Spinal cord (tissue), 10 donors: Measurements from ENCODE around the gene ERC2. TPM values are rescaled to one million over a fixed set of nuclear protein-coding genes. Genes with fewer than 3 reads are reported as not detected.

Experiments
- DNase-seq, 6 donors: peaks; one replicate each; pipeline versions ENCODE4 v3.0.0 to v3.0.0-alpha.2; 2013 to 2015; ENCODE audit warnings: low spot score in 6 of 6, low read depth in 4 of 6
- H3K27ac ChIP-seq: one replicate; pipeline ENCODE4 v1.5.1; 2013; ENCODE audit warnings: low read depth, low read length, control low read depth
- H3K27me3 ChIP-seq: one replicate; pipeline ENCODE4 v1.6.1; 2013; ENCODE audit warnings: low read length; ENCODE audit not compliant: control insufficient read depth, insufficient read depth
- H3K36me3 ChIP-seq: one replicate; pipeline ENCODE4 v1.6.1; 2013; ENCODE audit warnings: low read length; ENCODE audit not compliant: control insufficient read depth, insufficient read depth
- H3K4me1 ChIP-seq: one replicate; pipeline ENCODE4 v1.6.1; 2013; ENCODE audit warnings: low read length; ENCODE audit not compliant: control insufficient read depth, insufficient read depth
- H3K4me3 ChIP-seq: one replicate; pipeline ENCODE4 v1.5.1; 2013; ENCODE audit warnings: low read depth, low read length, control low read depth
- H3K9me3 ChIP-seq: one replicate; pipeline ENCODE4 v1.6.1; 2013; ENCODE audit warnings: low read length; ENCODE audit not compliant: control insufficient read depth, insufficient read depth
- WGBS: methylation state at CpG from one replicate; pipeline ENCODE4 v1.1.5; 2013; ENCODE audit warnings: missing lambda C conversion rate; ENCODE audit not compliant: insufficient coverage; 5-methylcytosine and 5-hydroxymethylcytosine counted together
- polyA plus RNA-seq, 2 donors: library from polyadenylated mRNA; unstranded; fragments of 120-200 nt; gene quantifications; one replicate each; pipeline ENCODE4 v1.2.1, GENCODE V29; 2013; ENCODE audit not compliant: insufficient read length in 2 of 2
- total RNA-seq, 2 donors: library from RNA; depleted of rRNA in 1 of 2; stranded (reverse); fragments of 120-200 nt in 1 of 2; fragments of >200 nt in 1 of 2; gene quantifications; one replicate each; pipeline versions ENCODE4 v1.2.3 to v1.2.4, GENCODE V29; 2013 to 2014
- donor health status: healthy.

ERC2 gene
- total and polyA plus RNA-seq, 4 donors: 24.0 to 51.3 (median 29.7) TPM

DNA sequence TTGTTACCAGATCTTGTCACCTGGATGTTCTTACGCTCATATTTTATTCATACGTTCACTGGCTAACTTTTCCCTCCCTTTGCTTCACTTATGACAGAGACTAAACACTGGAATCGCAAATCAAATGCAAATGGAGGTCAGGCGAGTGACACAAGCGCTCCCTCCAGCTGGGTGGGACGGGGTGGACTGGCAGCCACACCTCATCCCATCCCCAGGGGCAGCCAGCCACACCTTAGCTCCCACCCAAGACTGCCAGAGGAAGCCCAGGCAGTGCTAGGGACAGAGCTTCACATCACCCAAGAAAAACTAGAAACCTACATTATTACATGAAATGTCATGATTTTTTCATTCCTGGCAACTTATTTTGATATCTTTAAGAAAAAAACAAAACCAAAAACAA lies 366.2 kb downstream of the ERC2 start:
- 76% methylated on average over 6 of the region's 6 CpGs for WGBS

GRCh38 chr3:56101576-56101975 lies 366.7 kb downstream of the ERC2 start:
- DNase-seq: no peak
- Histone ChIP-seq H3K36me3 (no peaks in the 10 kb centered on the region), H3K9me3 (no peaks in the 10 kb centered on the region), H3K4me3 (no peak overlapping the region), H3K27ac (no peak overlapping the region), H3K4me1 (no peaks in the 10 kb centered on the region), H3K27me3 (no peaks in the 10 kb centered on the region)
- 100% methylated on average over 1 of the region's 6 CpGs for WGBS

More for the DNA sequence above, 366.2 kb downstream of the ERC2 start:
- H3K9me3 ChIP-seq: no peaks in the 10 kb centered on the region
- DNase-seq: no peak
- no peak overlapping the region for H3K27ac ChIP-seq
- H3K4me3 ChIP-seq: no peak overlapping the region
- H3K27me3 ChIP-seq: no peaks in the 10 kb centered on the region
- H3K4me1 ChIP-seq: no peaks in the 10 kb centered on the region
- H3K36me3 ChIP-seq: no peaks in the 10 kb centered on the region

- WGBS: no CpG with 5 or more reads among the region's 2 CpGs
- H3K36me3 ChIP-seq: no peaks in the 10 kb centered on the region
- no peaks in the 10 kb centered on the region for H3K27me3 ChIP-seq
- no peak overlapping the region for H3K27ac ChIP-seq
- no peaks in the 10 kb centered on the region for H3K9me3 ChIP-seq
- no peak overlapping the region for H3K4me3 ChIP-seq
- no peaks in the 10 kb centered on the region for H3K4me1 ChIP-seq
- no peak for DNase-seq
These were observed 371.3 kb downstream of the ERC2 start for GRCh38 chr3:56096999-56097398.

GRCh38 chr3:56094170-56094569 lies 374.1 kb downstream of the ERC2 start:
- H3K27ac ChIP-seq: no peak overlapping the region
- no peaks in the 10 kb centered on the region for H3K36me3 ChIP-seq
- H3K27me3 ChIP-seq: no peaks in the 10 kb centered on the region
- no peaks in the 10 kb centered on the region for H3K4me1 ChIP-seq
- H3K4me3 ChIP-seq: no peak overlapping the region
- DNase-seq: no peak
- no peaks in the 10 kb centered on the region for H3K9me3 ChIP-seq

- no peak overlapping the region for H3K27ac ChIP-seq
- no peaks in the 10 kb centered on the region for H3K27me3 ChIP-seq
- 100% methylated on average over 1 of the region's 2 CpGs for WGBS
- no peak overlapping the region for H3K4me3 ChIP-seq
- DNase-seq: no peak
- no peaks in the 10 kb centered on the region for H3K4me1 ChIP-seq
- H3K9me3 ChIP-seq: no peaks in the 10 kb centered on the region
- H3K36me3 ChIP-seq: no peaks in the 10 kb centered on the region
These were observed 378.5 kb downstream of the ERC2 start for GRCh38 chr3:56089739-56090138.

GRCh38 chr3:56087451-56088053 lies 380.7 kb downstream of the ERC2 start:
- H3K4me3 ChIP-seq: no peak overlapping the region
- H3K36me3 ChIP-seq: no peaks in the 10 kb centered on the region
- H3K27me3 ChIP-seq: no peaks in the 10 kb centered on the region
- no peak overlapping the region for H3K27ac ChIP-seq
- no peaks in the 10 kb centered on the region for H3K4me1 ChIP-seq
- no peaks in the 10 kb centered on the region for H3K9me3 ChIP-seq
- no peak for DNase-seq
- 100% methylated on average over 1 of the region's 10 CpGs for WGBS

- Histone ChIP-seq H3K27me3 (no peaks in the 10 kb centered on the region), H3K27ac (no peak overlapping the region), H3K4me1 (no peaks in the 10 kb centered on the region), H3K4me3 (no peak overlapping the region), H3K9me3 (no peaks in the 10 kb centered on the region), H3K36me3 (no peaks in the 10 kb centered on the region)
- no CpG with 5 or more reads among the region's 1 CpG for WGBS
- no peak for DNase-seq
These were observed 381.9 kb downstream of the ERC2 start for GRCh38 chr3:56086355-56086754.

DNA sequence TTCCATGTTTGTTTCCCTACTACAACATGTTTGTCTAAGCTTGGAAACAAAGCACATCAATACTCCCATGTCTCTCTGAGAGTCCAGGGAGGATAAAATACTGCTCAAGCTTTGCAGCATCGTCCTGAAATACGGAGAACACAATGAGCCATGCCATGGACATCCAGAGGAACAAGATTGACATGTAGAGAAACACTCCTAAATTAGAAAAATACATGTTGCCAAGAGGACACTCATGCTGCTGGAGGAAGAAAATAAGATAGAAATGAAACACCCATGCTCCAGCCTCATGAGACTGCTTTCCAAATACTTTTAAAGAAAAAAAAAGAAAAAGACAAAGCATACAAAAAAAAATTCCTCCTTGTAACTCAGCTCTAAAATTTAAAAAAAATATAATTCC lies 387.0 kb downstream of the ERC2 start:
- no CpG with 5 or more reads among the region's 2 CpGs for WGBS
- H3K9me3 ChIP-seq: no peaks in the 10 kb centered on the region
- DNase-seq: no peak
- H3K4me3 ChIP-seq: no peak overlapping the region
- no peaks in the 10 kb centered on the region for H3K27me3 ChIP-seq
- H3K27ac ChIP-seq: no peak overlapping the region
- H3K36me3 ChIP-seq: no peaks in the 10 kb centered on the region
- H3K4me1 ChIP-seq: no peaks in the 10 kb centered on the region

- H3K27ac ChIP-seq: no peak overlapping the region
- no peak for DNase-seq
- no peak overlapping the region for H3K4me3 ChIP-seq
- no peaks in the 10 kb centered on the region for H3K36me3 ChIP-seq
- H3K4me1 ChIP-seq: no peaks in the 10 kb centered on the region
- WGBS: no CpG with 5 or more reads among the region's 2 CpGs
- no peaks in the 10 kb centered on the region for H3K9me3 ChIP-seq
- no peaks in the 10 kb centered on the region for H3K27me3 ChIP-seq
These were observed 391.5 kb downstream of the ERC2 start for GRCh38 chr3:56076746-56077145.

DNA sequence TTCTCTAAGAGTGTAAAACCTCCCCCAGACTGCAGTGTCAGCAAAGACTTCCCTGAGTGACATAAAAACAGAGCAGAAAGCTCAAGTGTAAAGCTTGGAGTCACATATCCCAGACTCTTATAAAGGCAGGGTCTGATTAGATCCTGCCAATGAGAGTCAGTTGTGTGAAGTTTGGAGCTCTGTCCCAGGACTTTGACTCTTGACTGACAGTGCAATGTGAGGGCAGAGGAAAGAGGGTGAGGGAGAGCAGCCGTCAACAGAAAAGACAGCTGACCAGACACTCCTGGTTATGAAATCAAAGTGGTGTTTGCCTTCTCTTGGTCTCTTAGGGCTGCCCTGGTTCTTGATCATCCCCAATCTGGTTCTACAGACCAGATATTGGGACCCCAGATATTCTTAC lies 393.2 kb downstream of the ERC2 start:
- Histone ChIP-seq H3K9me3 (no peaks in the 10 kb centered on the region), H3K4me3 (no peak overlapping the region), H3K27ac (no peak overlapping the region), H3K36me3 (no peaks in the 10 kb centered on the region), H3K27me3 (no peaks in the 10 kb centered on the region), H3K4me1 (no peaks in the 10 kb centered on the region)
- WGBS: no CpG with 5 or more reads among the region's 1 CpG
- DNase-seq: no peak
